HEK293 (cell line): ENCODE measurements around the gene MED10.

ENCODE experiments used
- CTCF ChIA-PET: fragments of 350-600 bp; formaldehyde crosslinking; extraction: SDS; loops from one replicate; lab custom pipeline; 2021; ENCODE audit warnings: antibody characterized with exemption; lab: Yijun Ruan, JAX
- POLR2A ChIA-PET: fragments of 300-600 bp; formaldehyde crosslinking; extraction: SDS; loops from one replicate; lab custom pipeline; 2020; ENCODE audit warnings: antibody characterized with exemption, inconsistent platforms; lab: Yijun Ruan, JAX
- H3K27ac ChIP-seq: fragments of 200-500 bp; sonication (Bioruptor generic); 2 replicates; pipeline ENCODE4 v1.5.1; 2014; ENCODE audit warnings: low read depth, low read length, control low read depth, inconsistent platforms; ENCODE audit errors: extremely low read depth
- H3K36me3 ChIP-seq, 2 experiments: fragments of 200-500 bp in 1 of 2; sonication (Bioruptor generic) in 1 of 2; 1 replicate in 1 of 2; 2 replicates in 1 of 2; pipeline ENCODE4 v1.5.1; 2014 to 2017; ENCODE audit warnings: inconsistent platforms in 2 of 2, low read length in 2 of 2; ENCODE audit not compliant: control insufficient read depth in 2 of 2, insufficient read depth in 1 of 2
- H3K4me1 ChIP-seq: fragments of 200-500 bp; sonication (Bioruptor generic); 2 replicates; pipeline ENCODE4 v1.5.1; 2014; ENCODE audit warnings: mild to moderate bottlenecking, low read length, inconsistent platforms; ENCODE audit not compliant: control insufficient read depth, insufficient read depth
- H3K4me3 ChIP-seq: 2 replicates; pipeline ENCODE4 v1.5.1; 2011; ENCODE audit warnings: low read depth, mild to moderate bottlenecking, control low read depth, low read length, moderate library complexity
- H3K9me3 ChIP-seq: fragments of 200-500 bp; sonication (Bioruptor generic); 2 replicates; pipeline ENCODE4 v1.5.1; 2014; ENCODE audit warnings: low read depth, low read length, inconsistent platforms; ENCODE audit not compliant: control insufficient read depth, insufficient read depth
- GLIS2 ChIP-seq: fragments of 450-650 bp; formaldehyde crosslinking; IDR thresholded peaks from 2 replicates; pipeline ENCODE4 v1.5.1; 2016; ENCODE audit warnings: missing biosample characterization, missing genetic modification characterization
- KLF10 ChIP-seq: fragments of 450-650 bp; IDR thresholded peaks from 2 replicates; pipeline ENCODE4 v1.5.1; 2018; ENCODE audit warnings: missing biosample characterization, mild to moderate bottlenecking, missing genetic modification characterization
- SCRT1 ChIP-seq: fragments of 450-650 bp; formaldehyde crosslinking; IDR thresholded peaks from 2 replicates; pipeline ENCODE4 v1.5.1; 2016; ENCODE audit warnings: missing biosample characterization, missing genetic modification characterization, borderline replicate concordance
- ZBTB7A ChIP-seq: fragments of 450-650 bp; formaldehyde crosslinking; IDR thresholded peaks from 2 replicates; pipeline ENCODE4 v1.5.1; 2016; ENCODE audit warnings: low read depth, missing biosample characterization, missing genetic modification characterization
- ZFP41 ChIP-seq: fragments of 450-650 bp; formaldehyde crosslinking; IDR thresholded peaks from 2 replicates; pipeline ENCODE4 v1.5.1; 2016; ENCODE audit warnings: missing biosample characterization, missing genetic modification characterization, borderline replicate concordance
- ZNF10 ChIP-seq: fragments of 450-650 bp; formaldehyde crosslinking; IDR thresholded peaks from 2 replicates; pipeline ENCODE4 v1.5.1; 2017; ENCODE audit warnings: missing biosample characterization, missing genetic modification characterization
- ZNF132 ChIP-seq: fragments of 450-650 bp; formaldehyde crosslinking; IDR thresholded peaks from 2 replicates; pipeline ENCODE4 v1.5.1; 2017; ENCODE audit warnings: missing biosample characterization, missing genetic modification characterization, borderline replicate concordance
- ZNF16 ChIP-seq: fragments of 450-650 bp; formaldehyde crosslinking; IDR thresholded peaks from 2 replicates; pipeline ENCODE4 v1.5.1; 2016; ENCODE audit warnings: low read depth, missing biosample characterization, missing genetic modification characterization
- ZNF169 ChIP-seq: fragments of 450-650 bp; formaldehyde crosslinking; IDR thresholded peaks from 2 replicates; pipeline ENCODE4 v1.5.1; 2016; ENCODE audit warnings: missing biosample characterization, missing genetic modification characterization
- ZNF19 ChIP-seq: fragments of 450-650 bp; formaldehyde crosslinking; IDR thresholded peaks from 2 replicates; pipeline ENCODE4; 2016; ENCODE audit warnings: missing biosample characterization, missing genetic modification characterization, low read depth
- ZNF202 ChIP-seq: fragments of 450-650 bp; formaldehyde crosslinking; IDR thresholded peaks from 2 replicates; pipeline ENCODE4 v1.5.1; 2016; ENCODE audit warnings: missing biosample characterization, missing genetic modification characterization, borderline replicate concordance
- ZNF24 ChIP-seq: fragments of 450-650 bp; formaldehyde crosslinking; IDR thresholded peaks from 2 replicates; pipeline ENCODE4 v1.5.1; 2016; ENCODE audit warnings: missing biosample characterization, missing genetic modification characterization
- ZNF335 ChIP-seq: fragments of 450-650 bp; formaldehyde crosslinking; conservative IDR thresholded peaks from 2 replicates; pipeline ENCODE4 v1.5.1; 2016; ENCODE audit warnings: missing biosample characterization, missing genetic modification characterization
- ZNF426 ChIP-seq: fragments of 450-650 bp; formaldehyde crosslinking; IDR thresholded peaks from 2 replicates; pipeline ENCODE4 v1.5.1; 2017; ENCODE audit warnings: missing biosample characterization, missing genetic modification characterization, mild to moderate bottlenecking, inconsistent platforms, moderate library complexity
- ZNF48 ChIP-seq: fragments of 450-650 bp; formaldehyde crosslinking; IDR thresholded peaks from 2 replicates; pipeline ENCODE4 v1.5.1; 2016; ENCODE audit warnings: missing biosample characterization, missing genetic modification characterization
- ZNF654 ChIP-seq: fragments of 450-650 bp; formaldehyde crosslinking; IDR thresholded peaks from 2 replicates; pipeline ENCODE4 v1.5.1; 2016; ENCODE audit warnings: low read depth, missing biosample characterization, missing genetic modification characterization
- ZNF658 ChIP-seq: fragments of 450-650 bp; formaldehyde crosslinking; IDR thresholded peaks from 2 replicates; pipeline ENCODE4; 2016; ENCODE audit warnings: missing biosample characterization, missing genetic modification characterization
- ZNF677 ChIP-seq: fragments of 450-650 bp; IDR thresholded peaks from 2 replicates; pipeline ENCODE4 v1.5.0; 2018; ENCODE audit warnings: missing biosample characterization, mild to moderate bottlenecking, missing genetic modification characterization, moderate library complexity
- ZNF692 ChIP-seq: fragments of 450-650 bp; formaldehyde crosslinking; IDR thresholded peaks from 2 replicates; pipeline ENCODE4 v1.5.1; 2016; ENCODE audit warnings: missing biosample characterization, missing genetic modification characterization
- TF ChIP-seq, protein P1 (sequence below): fragments of 450-650 bp; formaldehyde crosslinking; conservative IDR thresholded peaks from 2 replicates; pipeline ENCODE4 v1.5.1; 2016; ENCODE audit warnings: low read depth, missing biosample characterization, missing genetic modification characterization
- TF ChIP-seq, protein P2 (sequence below): fragments of 450-650 bp; formaldehyde crosslinking; IDR thresholded peaks from 2 replicates; pipeline ENCODE4 v1.5.1; 2017; ENCODE audit warnings: missing biosample characterization, missing genetic modification characterization

The MED10 gene

GRCh38 chr5:6347673-6348072, 30.7 kb downstream of the MED10 start (continued):
- TF ChIP-seq ZNF16 (tag by site-specific recombination) (no peak), ZNF132 (no peak), ZNF202 (tag by site-specific recombination) (no peak), ZNF19 (tag by site-specific recombination) (no peak)

DNA sequence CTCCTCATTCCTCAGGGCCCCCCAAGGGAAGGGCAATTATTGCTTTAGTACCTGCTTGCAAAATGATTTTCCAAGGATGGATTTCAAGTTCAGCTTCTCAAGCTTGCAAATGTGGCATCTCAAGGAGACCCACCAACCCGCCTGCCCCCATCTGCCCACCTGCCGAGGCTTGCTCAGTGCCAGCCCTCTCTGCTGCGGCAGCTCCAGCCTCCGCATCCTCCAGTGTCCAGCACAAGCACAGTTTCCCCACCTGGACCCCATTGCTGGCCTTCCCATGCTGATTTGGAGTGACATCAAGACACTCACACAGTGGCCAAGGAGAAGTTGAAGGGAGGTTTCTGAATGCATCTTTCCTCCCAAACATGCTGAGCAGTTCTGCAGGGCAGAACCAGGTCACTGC, 31.2 kb downstream of the MED10 start:
- no peaks in the 10 kb centered on the region for H3K36me3 ChIP-seq
- CTCF ChIA-PET: no interaction called here
- H3K4me1 ChIP-seq: no peaks in the 10 kb centered on the region
- TF ChIP-seq ZNF692 (tag by site-specific recombination) (no peak), ZNF48 (no peak), GLIS2 (tag by site-specific recombination) (no peak), ZNF169 (no peak), ZNF426 (tag by site-specific recombination) (no peak), SCRT1 (tag by site-specific recombination) (no peak), KLF10 (tag by site-specific recombination) (no peak), ZNF16 (tag by site-specific recombination) (no peak), ZNF658 (tag by site-specific recombination) (no peak), ZNF24 (tag by site-specific recombination) (no peak), ZNF654 (tag by site-specific recombination) (no peak), ZNF677 (no peak), ZNF10 (tag by site-specific recombination) (no peak), ZFP41 (tag by site-specific recombination) (no peak), ZNF335 (tag by site-specific recombination) (no peak), ZBTB7A (tag by site-specific recombination) (no peak)
- TF ChIP-seq, protein P1, sequence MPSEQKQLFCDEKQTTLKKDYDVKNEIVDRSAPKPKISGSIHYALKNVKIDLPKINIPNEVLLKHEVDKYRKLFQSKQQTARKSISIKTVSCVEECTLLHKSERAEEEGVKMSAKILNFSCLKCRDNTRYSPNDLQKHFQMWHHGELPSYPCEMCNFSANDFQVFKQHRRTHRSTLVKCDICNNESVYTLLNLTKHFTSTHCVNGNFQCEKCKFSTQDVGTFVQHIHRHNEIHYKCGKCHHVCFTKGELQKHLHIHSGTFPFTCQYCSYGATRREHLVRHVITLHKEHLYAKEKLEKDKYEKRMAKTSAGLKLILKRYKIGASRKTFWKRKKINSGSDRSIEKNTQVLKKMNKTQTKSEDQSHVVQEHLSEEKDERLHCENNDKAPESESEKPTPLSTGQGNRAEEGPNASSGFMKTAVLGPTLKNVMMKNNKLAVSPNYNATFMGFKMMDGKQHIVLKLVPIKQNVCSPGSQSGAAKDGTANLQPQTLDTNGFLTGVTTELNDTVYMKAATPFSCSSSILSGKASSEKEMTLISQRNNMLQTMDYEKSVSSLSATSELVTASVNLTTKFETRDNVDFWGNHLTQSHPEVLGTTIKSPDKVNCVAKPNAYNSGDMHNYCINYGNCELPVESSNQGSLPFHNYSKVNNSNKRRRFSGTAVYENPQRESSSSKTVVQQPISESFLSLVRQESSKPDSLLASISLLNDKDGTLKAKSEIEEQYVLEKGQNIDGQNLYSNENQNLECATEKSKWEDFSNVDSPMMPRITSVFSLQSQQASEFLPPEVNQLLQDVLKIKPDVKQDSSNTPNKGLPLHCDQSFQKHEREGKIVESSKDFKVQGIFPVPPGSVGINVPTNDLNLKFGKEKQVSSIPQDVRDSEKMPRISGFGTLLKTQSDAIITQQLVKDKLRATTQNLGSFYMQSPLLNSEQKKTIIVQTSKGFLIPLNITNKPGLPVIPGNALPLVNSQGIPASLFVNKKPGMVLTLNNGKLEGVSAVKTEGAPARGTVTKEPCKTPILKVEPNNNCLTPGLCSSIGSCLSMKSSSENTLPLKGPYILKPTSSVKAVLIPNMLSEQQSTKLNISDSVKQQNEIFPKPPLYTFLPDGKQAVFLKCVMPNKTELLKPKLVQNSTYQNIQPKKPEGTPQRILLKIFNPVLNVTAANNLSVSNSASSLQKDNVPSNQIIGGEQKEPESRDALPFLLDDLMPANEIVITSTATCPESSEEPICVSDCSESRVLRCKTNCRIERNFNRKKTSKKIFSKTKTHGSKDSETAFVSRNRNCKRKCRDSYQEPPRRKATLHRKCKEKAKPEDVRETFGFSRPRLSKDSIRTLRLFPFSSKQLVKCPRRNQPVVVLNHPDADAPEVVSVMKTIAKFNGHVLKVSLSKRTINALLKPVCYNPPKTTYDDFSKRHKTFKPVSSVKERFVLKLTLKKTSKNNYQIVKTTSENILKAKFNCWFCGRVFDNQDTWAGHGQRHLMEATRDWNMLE: no peak
- TF ChIP-seq, protein P2, sequence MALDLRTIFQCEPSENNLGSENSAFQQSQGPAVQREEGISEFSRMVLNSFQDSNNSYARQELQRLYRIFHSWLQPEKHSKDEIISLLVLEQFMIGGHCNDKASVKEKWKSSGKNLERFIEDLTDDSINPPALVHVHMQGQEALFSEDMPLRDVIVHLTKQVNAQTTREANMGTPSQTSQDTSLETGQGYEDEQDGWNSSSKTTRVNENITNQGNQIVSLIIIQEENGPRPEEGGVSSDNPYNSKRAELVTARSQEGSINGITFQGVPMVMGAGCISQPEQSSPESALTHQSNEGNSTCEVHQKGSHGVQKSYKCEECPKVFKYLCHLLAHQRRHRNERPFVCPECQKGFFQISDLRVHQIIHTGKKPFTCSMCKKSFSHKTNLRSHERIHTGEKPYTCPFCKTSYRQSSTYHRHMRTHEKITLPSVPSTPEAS (tag by site-specific recombination): no peak
- H3K9me3 ChIP-seq: no peaks in the 10 kb centered on the region
- no peak overlapping the region for H3K27ac ChIP-seq
- H3K4me3 ChIP-seq: no peak overlapping the region
- POLR2A ChIA-PET: no interaction called here
